ENCODE results near the gene NAP1L1.

NAP1L1 gene

GRCh38 chr12:76037130-76038103, 47.1 kb downstream of the NAP1L1 start:
- peak; percentile 86 to 88 for DNase-seq

- no peak for DNase-seq
These were observed 49.4 kb downstream of the NAP1L1 start for GRCh38 chr12:76035045-76035444.

DNA sequence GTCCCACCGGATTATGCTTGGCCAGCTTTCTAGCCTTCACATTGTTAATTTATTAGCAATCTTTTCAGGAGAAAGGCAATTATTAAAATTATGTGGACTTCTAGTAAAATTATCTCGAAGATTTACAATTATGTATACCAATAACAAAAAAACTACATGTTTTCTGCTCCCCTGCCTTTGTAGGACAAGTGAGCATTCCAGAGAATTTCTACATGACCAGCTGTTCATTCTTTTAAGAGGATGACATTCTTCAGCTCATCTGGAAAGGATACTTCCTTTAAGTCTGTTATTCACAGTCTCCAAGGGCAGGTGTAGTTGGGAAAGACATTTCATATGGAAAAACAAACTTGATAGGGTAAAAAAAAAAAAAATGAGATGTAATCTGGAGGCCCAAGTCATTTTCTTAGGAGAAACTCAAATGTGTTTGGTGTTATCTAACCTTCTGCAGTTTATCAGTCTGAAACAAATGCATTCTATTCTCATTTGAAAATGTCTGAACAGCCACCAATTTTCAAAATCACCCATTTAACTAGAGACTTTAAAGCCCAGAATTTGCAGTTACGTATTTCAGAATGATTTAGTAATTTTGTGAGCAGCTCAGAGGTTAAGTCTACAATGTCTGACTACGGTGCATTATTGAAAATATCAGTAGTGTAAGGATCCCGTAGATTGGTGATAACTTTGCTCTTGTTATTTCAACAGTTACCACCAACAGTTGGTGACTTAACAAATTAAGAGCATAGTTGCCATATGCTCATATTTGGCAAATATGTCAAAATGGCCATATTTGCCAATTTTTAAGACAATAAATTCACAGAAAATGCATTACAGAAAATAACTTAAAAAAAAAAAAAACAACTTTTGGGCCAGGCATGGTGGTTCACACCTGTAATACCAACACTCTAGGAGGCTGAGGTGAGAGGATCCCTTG, 51.1 kb downstream of the NAP1L1 start:
- DNase-seq, result no peak

DNA sequence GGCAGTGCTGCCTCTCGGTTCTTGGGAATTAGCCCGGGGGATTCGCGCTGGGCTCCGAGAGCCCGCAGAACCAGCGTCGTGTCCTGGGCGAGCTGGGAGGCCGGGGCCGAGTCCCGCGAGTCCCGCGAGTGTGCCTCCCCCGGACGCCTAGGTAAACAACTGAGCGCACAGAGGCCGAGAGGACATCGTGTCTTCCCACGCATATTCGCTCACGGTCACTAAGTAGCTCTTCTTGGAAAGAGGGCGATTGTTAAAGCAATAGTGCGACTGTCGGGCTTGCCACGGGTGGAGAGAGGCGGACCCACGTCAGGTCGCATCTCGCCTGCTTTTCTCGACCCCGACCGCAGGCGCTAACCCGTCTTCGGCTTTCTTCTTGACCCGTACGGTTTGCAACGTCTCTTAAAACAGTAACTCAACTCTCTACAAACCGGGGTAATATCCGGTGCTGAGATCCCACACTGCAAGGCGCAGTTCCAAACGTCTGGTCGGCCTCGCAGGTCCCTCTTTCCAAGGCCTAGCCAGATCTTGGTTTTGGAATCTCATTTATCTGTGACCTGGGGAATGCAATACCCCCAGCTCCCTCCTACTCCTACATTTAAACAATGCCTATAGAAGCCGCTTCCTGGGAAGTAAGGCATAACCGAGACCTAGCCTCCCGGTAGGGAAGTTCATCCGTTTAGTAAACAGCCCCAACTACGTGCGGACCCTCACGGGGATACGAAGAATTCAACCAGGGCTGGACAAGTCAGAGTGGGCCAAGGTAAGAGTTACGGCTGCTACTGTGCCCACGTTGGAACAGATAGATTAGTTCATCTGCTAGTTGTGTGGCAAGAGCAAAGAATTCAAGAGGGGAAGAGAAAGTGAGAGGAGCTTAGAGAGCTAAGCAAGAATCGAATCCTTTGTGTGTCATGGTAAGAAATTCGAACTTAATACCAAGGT, 52.2 kb downstream of the NAP1L1 start:
- peak; percentile 47 to 55 for DNase-seq

GRCh38 chr12:76031414-76032042, 53.0 kb downstream of the NAP1L1 start, which contains the start of gene PHLDA1:
PHLDA1 (minus strand) TSS chr12:76031776.
- peak; percentile 91 to 92 for DNase-seq

GRCh38 chr12:76031081-76031413, 53.4 kb downstream of the NAP1L1 start:
- no peak for DNase-seq

DNA sequence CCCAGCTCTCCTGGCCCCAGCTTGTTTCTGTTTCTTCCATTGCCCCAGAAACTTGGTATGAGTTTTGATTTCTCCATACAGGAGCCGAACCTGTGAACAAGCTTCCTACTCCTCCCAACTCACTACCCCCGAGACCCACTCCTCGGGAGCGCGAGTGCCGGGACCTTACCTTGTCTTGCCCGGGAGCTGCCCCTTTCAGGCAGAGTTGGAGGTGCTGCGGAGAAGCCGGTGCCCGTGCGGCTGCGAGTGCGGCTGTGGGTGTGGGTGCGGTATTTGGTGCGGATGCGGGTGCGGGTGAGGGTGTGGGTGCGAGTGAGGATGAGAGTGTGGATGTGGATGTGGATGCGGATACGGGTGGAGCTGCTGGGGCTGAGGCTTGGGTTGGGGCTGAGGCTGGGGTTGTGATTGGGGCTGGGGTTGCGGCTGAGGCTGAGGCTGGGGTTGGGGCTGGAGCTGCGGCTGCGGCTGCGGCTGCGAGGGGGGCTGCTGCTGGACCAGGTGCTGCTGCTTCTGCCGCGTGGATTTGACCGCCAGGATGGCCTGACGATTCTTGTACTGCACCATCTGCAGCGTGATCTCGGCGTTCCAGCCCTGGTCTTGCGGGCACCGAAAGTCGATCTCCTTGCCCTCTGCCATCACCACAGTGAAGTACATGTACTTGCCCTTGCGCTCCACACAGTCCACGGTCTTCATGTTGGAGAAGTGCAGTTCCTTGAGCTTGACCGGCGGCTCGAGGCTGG, 54.0 kb downstream of the NAP1L1 start:
- peak in 1 of 2 experiments; percentile 25 for DNase-seq

GRCh38 chr12:76029982-76030340, 54.5 kb downstream of the NAP1L1 start:
- DNase-seq, result no peak

DNA sequence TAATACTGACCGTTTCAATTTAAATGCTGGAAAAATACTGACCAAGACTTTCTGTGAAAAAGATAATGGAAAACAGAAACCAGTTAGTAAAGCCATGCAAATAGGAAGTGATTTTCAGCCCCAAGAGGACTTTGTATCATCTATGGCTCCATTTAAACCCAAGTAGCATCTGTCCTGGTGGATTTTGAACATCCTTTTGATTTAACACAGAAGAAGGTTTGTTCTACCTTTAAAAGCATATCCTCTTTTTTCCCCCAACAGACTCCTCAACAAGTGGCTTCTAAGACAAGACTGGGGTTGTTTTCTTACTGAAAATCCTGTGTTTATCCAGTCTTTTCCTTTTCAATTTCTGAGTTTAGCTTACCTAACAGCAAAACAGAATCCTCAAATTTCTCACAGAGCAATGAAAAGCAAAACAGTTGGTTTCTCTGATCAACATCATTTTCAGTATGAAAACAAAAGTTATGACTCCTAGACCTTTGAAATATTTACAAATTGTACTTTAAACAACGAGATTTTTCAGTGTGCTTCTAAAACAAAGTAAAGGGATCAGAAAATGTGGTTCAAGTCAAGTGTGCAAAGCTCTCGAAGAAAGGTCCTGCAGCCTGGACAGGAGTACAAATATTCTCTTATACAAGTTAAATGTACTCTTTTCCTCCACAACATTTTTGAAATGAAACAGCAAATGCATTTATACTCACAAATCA, 55.8 kb downstream of the NAP1L1 start:
- no peak for DNase-seq

- DNase-seq, result no peak
These were observed 57.8 kb downstream of the NAP1L1 start for GRCh38 chr12:76026643-76027063.

DNA sequence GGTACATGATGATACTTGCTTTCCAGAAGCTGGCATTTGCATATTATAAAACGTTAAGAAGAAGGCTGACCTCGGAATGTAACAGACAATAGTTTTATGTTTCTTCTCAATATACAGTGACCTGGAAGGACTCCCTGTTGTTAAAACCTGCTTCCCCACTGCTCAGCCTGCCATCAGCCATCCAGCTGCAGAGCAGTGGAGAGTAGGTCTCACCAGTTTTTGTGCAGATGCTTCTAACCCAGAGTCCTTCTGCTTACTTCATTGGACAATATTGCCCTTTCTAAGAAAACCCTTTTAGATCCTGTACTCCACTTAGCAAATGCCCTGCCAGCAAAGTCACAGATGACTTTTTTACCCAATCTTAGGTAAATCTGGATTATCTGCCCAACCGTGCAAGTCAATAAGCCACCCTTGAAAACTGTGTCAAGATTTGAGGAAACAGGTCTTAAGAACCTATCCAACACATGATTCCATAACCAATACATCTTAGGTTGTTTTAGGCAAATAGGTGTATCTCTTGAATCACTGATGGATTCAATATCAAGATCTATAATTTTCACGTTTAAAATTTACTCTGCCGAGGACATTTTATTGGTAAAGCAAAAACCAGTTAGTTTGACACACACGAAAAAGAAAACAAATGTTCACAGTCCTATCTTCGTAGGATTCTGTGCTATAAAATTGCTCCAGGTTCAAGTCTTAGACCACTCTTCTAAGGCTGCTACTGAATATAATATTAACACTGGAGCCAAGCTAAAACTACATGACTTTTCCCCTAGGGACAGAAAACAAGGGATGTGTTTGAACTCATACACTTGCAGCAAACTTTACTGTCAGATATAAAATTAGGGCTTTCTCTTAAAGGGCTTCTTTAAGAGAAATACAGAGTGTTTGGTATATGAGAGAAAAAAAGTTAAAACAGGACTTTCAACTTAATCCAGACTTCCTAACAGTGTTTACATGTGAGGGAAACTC, 58.6 kb downstream of the NAP1L1 start:
- no peak for DNase-seq

DNA sequence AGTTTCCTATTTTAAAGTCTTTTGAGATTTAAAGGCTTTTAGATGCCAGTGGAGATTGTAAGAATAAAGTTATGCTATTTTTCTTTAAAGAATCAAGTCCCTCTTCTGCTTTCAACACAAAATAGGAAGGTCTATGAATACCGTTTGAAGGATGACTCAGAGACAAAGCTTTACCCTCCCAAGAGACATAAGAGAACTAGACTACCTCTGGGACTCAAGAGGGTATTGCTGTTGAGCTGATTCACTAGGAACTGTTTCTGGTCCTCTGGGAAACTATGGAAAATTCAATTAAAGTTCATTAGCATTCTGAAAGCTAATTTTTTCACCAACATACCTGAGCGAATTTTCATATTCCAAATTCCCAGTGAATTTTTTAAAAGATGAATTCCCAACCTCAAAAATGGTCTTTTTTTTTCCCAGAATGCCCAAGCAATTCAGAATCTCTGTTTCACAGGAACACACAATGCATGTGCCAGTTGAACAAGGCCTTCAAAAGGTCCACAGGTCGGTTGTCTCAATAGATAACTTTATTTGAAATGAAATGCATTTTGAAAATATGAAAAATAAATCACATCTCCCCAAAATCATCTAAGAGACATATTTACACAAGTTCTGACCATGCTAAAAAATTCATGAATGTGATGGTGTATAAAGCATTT, 59.4 kb downstream of the NAP1L1 start:
- peak; percentile 40 to 74 for DNase-seq

- DNase-seq, result no peak
These were observed 60.2 kb downstream of the NAP1L1 start for GRCh38 chr12:76024102-76024781.

- DNase-seq, result no peak
These were observed 61.3 kb downstream of the NAP1L1 start for GRCh38 chr12:76023069-76023690.

GRCh38 chr12:76022506-76022905, 62.0 kb downstream of the NAP1L1 start:
- no peak for DNase-seq

DNA sequence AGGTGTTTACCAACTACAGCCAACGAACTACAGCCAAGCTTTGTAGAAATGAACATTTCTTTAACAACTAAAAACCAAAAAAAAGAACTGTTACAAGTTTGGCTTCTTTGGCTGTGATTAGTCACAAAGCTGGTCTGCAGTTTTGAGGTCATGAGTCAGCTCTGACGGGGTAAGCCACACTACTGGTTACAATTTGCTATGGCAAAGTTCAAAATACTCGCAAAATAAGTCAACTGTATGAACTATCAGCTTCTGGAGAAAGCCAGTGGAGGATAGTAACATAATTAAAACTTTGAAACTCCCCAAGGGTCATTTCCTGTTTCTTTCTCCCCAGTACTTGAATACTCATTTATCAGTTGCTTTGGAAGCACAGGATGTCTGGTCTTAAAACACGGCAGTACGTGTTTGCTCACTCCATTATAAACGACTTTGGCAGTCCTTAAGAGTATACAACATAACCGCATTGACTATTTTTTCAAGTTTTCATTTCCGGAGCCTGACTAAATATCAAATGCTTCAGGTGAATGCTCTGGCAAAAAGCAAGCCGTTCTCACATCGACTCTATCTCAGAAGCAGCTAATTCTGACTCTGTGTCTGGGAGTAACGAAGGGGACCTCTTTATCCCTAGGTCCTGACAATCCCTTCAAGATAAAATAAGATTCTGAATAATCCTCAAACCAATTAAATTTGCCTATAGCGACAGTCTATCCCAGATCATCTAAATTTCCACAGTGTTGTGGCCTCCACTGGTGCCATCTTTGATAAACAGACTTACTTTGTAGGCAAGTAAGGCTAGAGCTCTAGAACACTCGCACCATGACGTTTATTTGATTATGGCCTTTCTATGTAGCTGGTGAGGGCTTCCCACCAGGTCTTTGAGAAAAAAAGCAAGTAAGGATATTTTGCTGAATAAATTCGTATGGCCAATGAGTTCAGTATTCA, 63.5 kb downstream of the NAP1L1 start:
- peak; percentile 48 to 67 for DNase-seq

Data from AML-193 (cell line).